ENCODE results near the gene ZFYVE21. TPM values are rescaled to one million over a fixed set of nuclear protein-coding genes. Genes with fewer than 3 reads are reported as not detected.

ZFYVE21 gene
- total and polyA plus RNA-seq, 2 donors from 2014 or later = 67.8 to 70.9 TPM

- no peaks in the 10 kb centered on the region for H3K9me3 ChIP-seq (ENCODE audit: control insufficient read depth in 2 of 3, insufficient read depth in 1 of 3, low read length in 3 of 3)
- H3K27me3 ChIP-seq (ENCODE audit: control insufficient read depth, insufficient read depth, low read length) = no peaks in the 10 kb centered on the region
- H3K36me3 ChIP-seq (ENCODE audit: control insufficient read depth in 2 of 3, insufficient read depth in 3 of 3, low read length in 3 of 3) = peaks cover 0 to 11% (median 0%) of the 10 kb centered on the region in 3 donors
- intact Hi-C loops (cut with DNase I) = no loop called here
- peak overlapping the region; percentile 45 to 57 for H3K27ac ChIP-seq (ENCODE audit: low read depth in 2 of 2, low read length in 2 of 2)
- H3K4me3 ChIP-seq (ENCODE audit: low read length in 3 of 3) = no peak overlapping the region
- DNase-seq (peak in 1 of 5 donors; percentile 48), FAIRE-seq (no peak)
- no peak overlapping the region for H3K9ac ChIP-seq (ENCODE audit: low read length in 3 of 3)
- peaks cover 0 to 13% (median 0%) of the 10 kb centered on the region in 3 donors for H3K4me1 ChIP-seq (ENCODE audit: control insufficient read depth in 2 of 3, insufficient read depth in 2 of 3, low read depth in 1 of 3, low read length in 3 of 3)
- TF ChIP-seq, protein P1, sequence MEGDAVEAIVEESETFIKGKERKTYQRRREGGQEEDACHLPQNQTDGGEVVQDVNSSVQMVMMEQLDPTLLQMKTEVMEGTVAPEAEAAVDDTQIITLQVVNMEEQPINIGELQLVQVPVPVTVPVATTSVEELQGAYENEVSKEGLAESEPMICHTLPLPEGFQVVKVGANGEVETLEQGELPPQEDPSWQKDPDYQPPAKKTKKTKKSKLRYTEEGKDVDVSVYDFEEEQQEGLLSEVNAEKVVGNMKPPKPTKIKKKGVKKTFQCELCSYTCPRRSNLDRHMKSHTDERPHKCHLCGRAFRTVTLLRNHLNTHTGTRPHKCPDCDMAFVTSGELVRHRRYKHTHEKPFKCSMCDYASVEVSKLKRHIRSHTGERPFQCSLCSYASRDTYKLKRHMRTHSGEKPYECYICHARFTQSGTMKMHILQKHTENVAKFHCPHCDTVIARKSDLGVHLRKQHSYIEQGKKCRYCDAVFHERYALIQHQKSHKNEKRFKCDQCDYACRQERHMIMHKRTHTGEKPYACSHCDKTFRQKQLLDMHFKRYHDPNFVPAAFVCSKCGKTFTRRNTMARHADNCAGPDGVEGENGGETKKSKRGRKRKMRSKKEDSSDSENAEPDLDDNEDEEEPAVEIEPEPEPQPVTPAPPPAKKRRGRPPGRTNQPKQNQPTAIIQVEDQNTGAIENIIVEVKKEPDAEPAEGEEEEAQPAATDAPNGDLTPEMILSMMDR (IDR thresholded peaks at IDR 0.05; ENCODE audit: borderline replicate concordance, extremely low read depth, insufficient read depth) = no peak
These were observed 9.9 kb upstream of the ZFYVE21 start for GRCh38 chr14:103705504-103706284.

GRCh38 chr14:103706551-103707328, 8.9 kb upstream of the ZFYVE21 start:
- no peak for FAIRE-seq
- no peak overlapping the region for H3K27ac ChIP-seq (ENCODE audit: low read depth in 2 of 2, low read length in 2 of 2)

GRCh38 chr14:103707329-103708263, 8.0 kb upstream of the ZFYVE21 start:
- Histone ChIP-seq H3K36me3 (ENCODE audit: control insufficient read depth in 2 of 3, insufficient read depth in 3 of 3, low read length in 3 of 3) (peaks cover 0 to 5% (median 0%) of the 10 kb centered on the region in 3 donors), H3K4me1 (ENCODE audit: control insufficient read depth in 2 of 3, insufficient read depth in 2 of 3, low read depth in 1 of 3, low read length in 3 of 3) (peaks cover 0 to 21% (median 0%) of the 10 kb centered on the region in 3 donors), H3K4me3 (ENCODE audit: low read length in 3 of 3) (no peak overlapping the region), H3K9me3 (ENCODE audit: control insufficient read depth in 2 of 3, insufficient read depth in 1 of 3, low read length in 3 of 3) (no peaks in the 10 kb centered on the region), H3K9ac (ENCODE audit: low read length in 3 of 3) (no peak overlapping the region), H3K27me3 (ENCODE audit: control insufficient read depth, insufficient read depth, low read length) (no peaks in the 10 kb centered on the region), H3K27ac (ENCODE audit: low read depth in 2 of 2, low read length in 2 of 2) (no peak overlapping the region)
- intact Hi-C loops (cut with DNase I) = no loop called here
- DNase-seq (no peak), FAIRE-seq (no peak)
- TF ChIP-seq, protein P1 (IDR thresholded peaks at IDR 0.05; ENCODE audit: borderline replicate concordance, extremely low read depth, insufficient read depth) = no peak

More at GRCh38 chr14:103706551-103707328, 8.9 kb upstream of the ZFYVE21 start:
- Histone ChIP-seq H3K9me3 (ENCODE audit: control insufficient read depth in 2 of 3, insufficient read depth in 1 of 3, low read length in 3 of 3) (no peaks in the 10 kb centered on the region), H3K9ac (ENCODE audit: low read length in 3 of 3) (no peak overlapping the region), H3K27me3 (ENCODE audit: control insufficient read depth, insufficient read depth, low read length) (no peaks in the 10 kb centered on the region), H3K36me3 (ENCODE audit: control insufficient read depth in 2 of 3, insufficient read depth in 3 of 3, low read length in 3 of 3) (peaks cover 0 to 11% (median 0%) of the 10 kb centered on the region in 3 donors), H3K4me3 (ENCODE audit: low read length in 3 of 3) (no peak overlapping the region), H3K4me1 (ENCODE audit: control insufficient read depth in 2 of 3, insufficient read depth in 2 of 3, low read depth in 1 of 3, low read length in 3 of 3) (peaks cover 0 to 17% (median 0%) of the 10 kb centered on the region in 3 donors)
- TF ChIP-seq, protein P1 (IDR thresholded peaks at IDR 0.05; ENCODE audit: borderline replicate concordance, extremely low read depth, insufficient read depth) = no peak
- intact Hi-C loops (cut with DNase I) = no loop called here
- peak in 1 of 5 donors; percentile 41 for DNase-seq
